HL-60 (cell line): ENCODE measurements around the gene LRIT2.

Source experiments
- CTCF ChIP-seq: IDR thresholded peaks from one replicate; pipeline ENCODE4 v1.5.1; 2011; ENCODE audit warnings: low read length, control low read depth, inconsistent platforms; ENCODE audit not compliant: insufficient read depth
- GABPA ChIP-seq: IDR thresholded peaks from 2 replicates; pipeline ENCODE4 v1.6.1; 2012; ENCODE audit warnings: low read depth
- POLR2AphosphoS5 ChIP-seq: IDR thresholded peaks from 2 replicates; pipeline ENCODE4 v1.6.1; 2012; ENCODE audit warnings: low read depth
- REST ChIP-seq: IDR thresholded peaks from 2 replicates; pipeline ENCODE4 v1.6.1; 2012; ENCODE audit warnings: low read depth; ENCODE audit not compliant: insufficient replicate concordance
- SPI1 ChIP-seq: IDR thresholded peaks from 2 replicates; pipeline ENCODE4 v1.6.1; 2012; ENCODE audit warnings: low read depth, mild to moderate bottlenecking, borderline replicate concordance

- TF ChIP-seq CTCF, result no peak
- no peak for TF ChIP-seq GABPA
- TF ChIP-seq POLR2AphosphoS5, result no peak
- no peak for TF ChIP-seq REST
- no peak for TF ChIP-seq SPI1
Observed at GRCh38 chr10:84191106-84191505, 34.2 kb downstream of the LRIT2 start.
